Neural progenitor cell (in vitro differentiated cells): ENCODE measurements around the gene CACNA2D4. TPM values are rescaled to one million over a fixed set of nuclear protein-coding genes. Genes with fewer than 3 reads are reported as not detected.

Experiments
- DNase-seq: peaks from one replicate; pipeline ENCODE4 v3.0.0-alpha.2; 2016; ENCODE audit warnings: low spot score
- H2AFZ ChIP-seq: fragments of 200-600 bp; sonication (generic); replicated peaks from 2 replicates; pipeline ENCODE4 v1.6.1; 2016; ENCODE audit warnings: antibody characterized with exemption
- H3F3A ChIP-seq: fragments of 200-600 bp; sonication (generic); 2 replicates; pipeline ENCODE4 v1.6.1; 2016; ENCODE audit warnings: antibody characterized with exemption, low read depth
- H3K27ac ChIP-seq: fragments of 200-600 bp; sonication (generic); 2 replicates; pipeline ENCODE4 v1.5.1; 2016; ENCODE audit warnings: mild to moderate bottlenecking
- H3K27me3 ChIP-seq: fragments of 200-600 bp; sonication (generic); 2 replicates; pipeline ENCODE4 v1.6.1; 2016; ENCODE audit warnings: mild to moderate bottlenecking, moderate library complexity
- H3K36me3 ChIP-seq: fragments of 200-600 bp; sonication (generic); 2 replicates; pipeline ENCODE4 v1.5.1; 2016
- H3K4me1 ChIP-seq: fragments of 200-600 bp; sonication (generic); 2 replicates; pipeline ENCODE4 v1.6.1; 2016; ENCODE audit warnings: mixed run types
- H3K4me2 ChIP-seq: fragments of 200-600 bp; sonication (generic); 2 replicates; pipeline ENCODE4 v1.6.1; 2016
- H3K4me3 ChIP-seq: fragments of 200-600 bp; sonication (generic); 2 replicates; pipeline ENCODE4 v1.5.1; 2016
- H3K79me2 ChIP-seq: fragments of 200-600 bp; sonication (generic); 2 replicates; pipeline ENCODE4 v1.6.1; 2016; ENCODE audit warnings: low read depth
- H3K9ac ChIP-seq: fragments of 200-600 bp; sonication (generic); 2 replicates; pipeline ENCODE4 v1.6.1; 2016
- H3K9me3 ChIP-seq: fragments of 200-600 bp; sonication (generic); 2 replicates; pipeline ENCODE4 v1.5.1; 2016; ENCODE audit warnings: low read depth
- H4K20me1 ChIP-seq: fragments of 200-600 bp; sonication (generic); 2 replicates; pipeline ENCODE4 v1.6.1; 2016; ENCODE audit warnings: low read depth
- H3K27ac Mint-ChIP-seq: 3 replicates; pipeline ENCODE4 v1.8.0; 2021; ENCODE audit warnings: mixed read lengths
- H3K27me3 Mint-ChIP-seq: 2 replicates; pipeline ENCODE4 v1.8.0; 2022; ENCODE audit warnings: low read depth, mild to moderate bottlenecking, inconsistent platforms, moderate library complexity, mixed read lengths; ENCODE audit not compliant: insufficient read depth
- H3K36me3 Mint-ChIP-seq: 3 replicates; pipeline ENCODE4 v1.8.0; 2021; ENCODE audit warnings: mixed read lengths
- H3K4me1 Mint-ChIP-seq: 3 replicates; pipeline ENCODE4 v1.8.0; 2021; ENCODE audit warnings: mixed read lengths
- H3K4me3 Mint-ChIP-seq: 3 replicates; pipeline ENCODE4 v1.8.0; 2021; ENCODE audit warnings: mild to moderate bottlenecking, moderate library complexity, mixed read lengths
- H3K9me3 Mint-ChIP-seq: 3 replicates; pipeline ENCODE4 v1.8.0; 2020; ENCODE audit warnings: mixed read lengths
- EZH2 ChIP-seq: fragments of 200-600 bp; sonication (generic); IDR thresholded peaks from 2 replicates; pipeline ENCODE4 v1.6.1; 2017; ENCODE audit warnings: antibody characterized with exemption, mild to moderate bottlenecking, moderate library complexity
- EZH2phosphoT487 ChIP-seq: fragments of 200-600 bp; sonication (generic); IDR thresholded peaks from 2 replicates; pipeline ENCODE4 v1.6.1; 2017; ENCODE audit warnings: antibody characterized with exemption
- total RNA-seq: library from RNA; depleted of rRNA; stranded (reverse); fragments of >200 nt; gene quantifications from 2 replicates; pipeline ENCODE4 v1.2.3, GENCODE V29; 2015; ENCODE audit warnings: low replicate concordance
- TF ChIP-seq, protein P1 (sequence below): fragments of 200-600 bp; sonication (generic); IDR thresholded peaks from 2 replicates; pipeline ENCODE4 v1.5.1; 2017; ENCODE audit warnings: antibody characterized with exemption, mild to moderate bottlenecking

The CACNA2D4 gene
- total RNA-seq, 1 donor from 2014 or later, result 3.0 TPM

- Histone ChIP-seq H3K4me1 (peaks cover 6% of the 10 kb centered on the region), H3K27ac (no peak overlapping the region), H3K9me3 (no peaks in the 10 kb centered on the region), H3F3A (no peaks in the 10 kb centered on the region), H3K27me3 (no peaks in the 10 kb centered on the region), H3K4me2 (no peak overlapping the region), H3K36me3 (no peaks in the 10 kb centered on the region), H3K79me2 (no peaks in the 10 kb centered on the region), H3K9ac (no peak overlapping the region), H4K20me1 (no peaks in the 10 kb centered on the region), H2AFZ (no peak overlapping the region), H3K4me3 (no peak overlapping the region)
- H3K27ac Mint-ChIP-seq, result no peak overlapping the region
- peaks cover 3% of the 10 kb centered on the region for H3K27me3 Mint-ChIP-seq
- peaks cover 29% of the 10 kb centered on the region for H3K36me3 Mint-ChIP-seq
- H3K4me1 Mint-ChIP-seq, result peaks cover 7% of the 10 kb centered on the region
- H3K4me3 Mint-ChIP-seq, result no peak overlapping the region
- DNase-seq, result no peak
- no peaks in the 10 kb centered on the region for H3K9me3 Mint-ChIP-seq
- no peak for TF ChIP-seq EZH2
- no peak for TF ChIP-seq EZH2phosphoT487
- TF ChIP-seq, protein P1, sequence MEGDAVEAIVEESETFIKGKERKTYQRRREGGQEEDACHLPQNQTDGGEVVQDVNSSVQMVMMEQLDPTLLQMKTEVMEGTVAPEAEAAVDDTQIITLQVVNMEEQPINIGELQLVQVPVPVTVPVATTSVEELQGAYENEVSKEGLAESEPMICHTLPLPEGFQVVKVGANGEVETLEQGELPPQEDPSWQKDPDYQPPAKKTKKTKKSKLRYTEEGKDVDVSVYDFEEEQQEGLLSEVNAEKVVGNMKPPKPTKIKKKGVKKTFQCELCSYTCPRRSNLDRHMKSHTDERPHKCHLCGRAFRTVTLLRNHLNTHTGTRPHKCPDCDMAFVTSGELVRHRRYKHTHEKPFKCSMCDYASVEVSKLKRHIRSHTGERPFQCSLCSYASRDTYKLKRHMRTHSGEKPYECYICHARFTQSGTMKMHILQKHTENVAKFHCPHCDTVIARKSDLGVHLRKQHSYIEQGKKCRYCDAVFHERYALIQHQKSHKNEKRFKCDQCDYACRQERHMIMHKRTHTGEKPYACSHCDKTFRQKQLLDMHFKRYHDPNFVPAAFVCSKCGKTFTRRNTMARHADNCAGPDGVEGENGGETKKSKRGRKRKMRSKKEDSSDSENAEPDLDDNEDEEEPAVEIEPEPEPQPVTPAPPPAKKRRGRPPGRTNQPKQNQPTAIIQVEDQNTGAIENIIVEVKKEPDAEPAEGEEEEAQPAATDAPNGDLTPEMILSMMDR, result no peak
Measured at GRCh38 chr12:1782215-1782614, 136.2 kb downstream of the CACNA2D4 start.

DNA sequence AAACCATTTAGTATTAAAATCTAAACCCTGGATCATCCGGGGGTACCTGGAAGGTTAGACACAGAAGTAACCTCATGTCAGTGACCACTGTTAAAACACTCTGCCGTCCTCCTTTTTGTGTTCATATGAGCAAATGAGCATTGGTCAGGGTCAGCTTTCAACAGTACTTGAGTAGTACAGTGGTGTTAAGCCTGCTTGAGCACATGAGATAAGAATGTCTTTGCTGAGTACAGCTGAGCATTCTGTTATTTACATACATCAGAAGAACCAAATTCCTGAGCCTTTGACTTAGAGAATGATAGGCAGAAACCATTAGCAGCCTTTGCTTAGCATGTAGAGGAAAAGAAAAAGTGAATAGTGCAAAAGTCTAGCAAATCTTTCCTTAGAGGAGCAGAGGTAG lies 136.7 kb downstream of the CACNA2D4 start:
- no peak overlapping the region for H2AFZ ChIP-seq
- peaks cover 2% of the 10 kb centered on the region for H4K20me1 ChIP-seq
- H3K36me3 ChIP-seq, result no peaks in the 10 kb centered on the region
- no peaks in the 10 kb centered on the region for H3K27me3 ChIP-seq
- H3K4me1 Mint-ChIP-seq, result peaks cover 8% of the 10 kb centered on the region
- H3K27me3 Mint-ChIP-seq, result peaks cover 3% of the 10 kb centered on the region
- no peak overlapping the region for H3K4me3 Mint-ChIP-seq
- H3K9me3 ChIP-seq, result no peaks in the 10 kb centered on the region
- no peaks in the 10 kb centered on the region for H3F3A ChIP-seq
- H3K4me2 ChIP-seq, result no peak overlapping the region
- H3K27ac Mint-ChIP-seq, result no peak overlapping the region
- peaks cover 6% of the 10 kb centered on the region for H3K4me1 ChIP-seq
- no peaks in the 10 kb centered on the region for H3K9me3 Mint-ChIP-seq
- H3K27ac ChIP-seq, result no peak overlapping the region
- peaks cover 29% of the 10 kb centered on the region for H3K36me3 Mint-ChIP-seq
- TF ChIP-seq EZH2 (no peak), EZH2phosphoT487 (no peak)
- TF ChIP-seq, protein P1, result no peak
- no peak overlapping the region for H3K4me3 ChIP-seq
- H3K79me2 ChIP-seq, result no peaks in the 10 kb centered on the region
- H3K9ac ChIP-seq, result no peak overlapping the region
- DNase-seq, result no peak

GRCh38 chr12:1779783-1780182 lies 138.7 kb downstream of the CACNA2D4 start:
- Histone ChIP-seq H3K79me2 (no peaks in the 10 kb centered on the region), H3F3A (peaks cover 10% of the 10 kb centered on the region), H3K27ac (no peak overlapping the region), H3K9ac (no peak overlapping the region), H3K36me3 (no peaks in the 10 kb centered on the region), H2AFZ (no peak overlapping the region), H3K4me3 (no peak overlapping the region), H3K4me1 (peaks cover 21% of the 10 kb centered on the region), H3K27me3 (no peaks in the 10 kb centered on the region), H3K4me2 (no peak overlapping the region), H3K9me3 (no peaks in the 10 kb centered on the region), H4K20me1 (peaks cover 17% of the 10 kb centered on the region)
- Mint-ChIP-seq H3K27me3 (no peaks in the 10 kb centered on the region), H3K4me3 (no peak overlapping the region), H3K36me3 (peaks cover 24% of the 10 kb centered on the region), H3K4me1 (peaks cover 25% of the 10 kb centered on the region), H3K27ac (no peak overlapping the region), H3K9me3 (no peaks in the 10 kb centered on the region)
- no peak for TF ChIP-seq EZH2
- TF ChIP-seq, protein P1, result no peak
- no peak for DNase-seq

GRCh38 chr12:1778911-1779310 lies 139.5 kb downstream of the CACNA2D4 start:
- no peaks in the 10 kb centered on the region for H3K36me3 ChIP-seq
- no peaks in the 10 kb centered on the region for H3K9me3 ChIP-seq
- Mint-ChIP-seq H3K36me3 (peaks cover 26% of the 10 kb centered on the region), H3K9me3 (no peaks in the 10 kb centered on the region), H3K27ac (no peak overlapping the region), H3K4me1 (peaks cover 25% of the 10 kb centered on the region), H3K4me3 (no peak overlapping the region), H3K27me3 (no peaks in the 10 kb centered on the region)
- peaks cover 10% of the 10 kb centered on the region for H3F3A ChIP-seq
- H3K4me2 ChIP-seq, result no peak overlapping the region
- H2AFZ ChIP-seq, result no peak overlapping the region
- no peak overlapping the region for H3K4me3 ChIP-seq
- no peak overlapping the region for H3K27ac ChIP-seq
- DNase-seq, result no peak
- no peaks in the 10 kb centered on the region for H3K27me3 ChIP-seq
- H3K4me1 ChIP-seq, result peaks cover 21% of the 10 kb centered on the region
- H4K20me1 ChIP-seq, result peaks cover 17% of the 10 kb centered on the region
- TF ChIP-seq EZH2phosphoT487, result no peak
- TF ChIP-seq EZH2, result no peak
- TF ChIP-seq, protein P1, result no peak
- no peaks in the 10 kb centered on the region for H3K79me2 ChIP-seq
- H3K9ac ChIP-seq, result no peak overlapping the region
